DND-41 (cell line): ENCODE results near the gene CAMK2A.

Experiments
- EZH2 ChIP-seq: IDR thresholded peaks from 3 replicates; pipeline ENCODE4 v1.6.1; 2012; ENCODE audit warnings: borderline replicate concordance, low read depth, mild to moderate bottlenecking, moderate library complexity, low read length, inconsistent platforms; ENCODE audit not compliant: severe bottlenecking
- TF ChIP-seq, protein P1 (sequence below): IDR thresholded peaks from 2 replicates; pipeline ENCODE4 v1.5.1; 2012; ENCODE audit warnings: borderline replicate concordance, low read length, moderate library complexity, mild to moderate bottlenecking; ENCODE audit not compliant: poor library complexity, severe bottlenecking; ENCODE audit errors: extremely low read depth

GRCh38 chr5:150322202-150322601 is 32.6 kb upstream of the CAMK2A start:
- TF ChIP-seq, protein P1, sequence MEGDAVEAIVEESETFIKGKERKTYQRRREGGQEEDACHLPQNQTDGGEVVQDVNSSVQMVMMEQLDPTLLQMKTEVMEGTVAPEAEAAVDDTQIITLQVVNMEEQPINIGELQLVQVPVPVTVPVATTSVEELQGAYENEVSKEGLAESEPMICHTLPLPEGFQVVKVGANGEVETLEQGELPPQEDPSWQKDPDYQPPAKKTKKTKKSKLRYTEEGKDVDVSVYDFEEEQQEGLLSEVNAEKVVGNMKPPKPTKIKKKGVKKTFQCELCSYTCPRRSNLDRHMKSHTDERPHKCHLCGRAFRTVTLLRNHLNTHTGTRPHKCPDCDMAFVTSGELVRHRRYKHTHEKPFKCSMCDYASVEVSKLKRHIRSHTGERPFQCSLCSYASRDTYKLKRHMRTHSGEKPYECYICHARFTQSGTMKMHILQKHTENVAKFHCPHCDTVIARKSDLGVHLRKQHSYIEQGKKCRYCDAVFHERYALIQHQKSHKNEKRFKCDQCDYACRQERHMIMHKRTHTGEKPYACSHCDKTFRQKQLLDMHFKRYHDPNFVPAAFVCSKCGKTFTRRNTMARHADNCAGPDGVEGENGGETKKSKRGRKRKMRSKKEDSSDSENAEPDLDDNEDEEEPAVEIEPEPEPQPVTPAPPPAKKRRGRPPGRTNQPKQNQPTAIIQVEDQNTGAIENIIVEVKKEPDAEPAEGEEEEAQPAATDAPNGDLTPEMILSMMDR, result no peak
- no peak for TF ChIP-seq EZH2
